ENCODE results near the gene E2F2.

DNA sequence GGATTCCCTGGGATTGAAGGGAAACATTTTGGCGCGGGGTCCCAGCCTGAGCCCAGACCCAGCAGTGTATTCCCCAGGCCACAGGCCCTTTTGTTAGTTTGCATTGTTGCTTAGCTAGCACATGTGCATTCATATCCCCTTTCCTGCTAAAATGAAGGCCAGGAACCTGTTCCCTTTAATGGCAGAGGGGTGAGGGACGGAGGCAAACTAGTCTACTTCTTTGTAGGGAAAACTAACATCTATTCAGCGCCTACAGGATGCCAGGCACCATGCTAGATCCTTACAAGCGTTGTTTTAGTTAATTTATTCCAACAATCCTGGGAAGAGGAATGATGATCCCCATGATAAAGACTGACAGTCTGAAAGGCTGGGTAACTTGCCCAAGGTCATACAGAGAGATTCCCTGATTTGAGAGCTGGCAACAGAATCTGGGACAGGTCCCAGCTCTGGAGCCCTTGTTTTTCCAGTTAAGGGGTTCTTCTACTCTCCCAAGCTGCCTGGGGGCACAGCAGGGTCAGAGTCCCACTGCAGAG is 595 bp upstream of the E2F2 start:
- TF ChIP-seq POLR2A (IDR thresholded peaks at IDR 0.05) (no peak), CTCF (IDR thresholded peaks at IDR 0.05) (no peak)

Data from thyroid gland (tissue), 4 donors.